K562 (cell line): Measurements from ENCODE around the gene RNU1-4. TPM values are rescaled to one million over a fixed set of nuclear protein-coding genes. Genes with fewer than 3 reads are reported as not detected.
A peak's percentile ranks its signal among the peaks of the same experiment; 100 is the strongest.
"Not testable (repeated sequence)": the region's sequence is repeated elsewhere in the genome, so short reads cannot be mapped to it uniquely, and the experiment has no call there.

Experiments used
- ATAC-seq: fragments of 200-7000 bp; cut with Tn5 transposase; 3 replicates; pipeline ENCODE4 v1.9.1; 2020; ENCODE audit warnings: moderate library complexity
- BruUV-seq: library from RNA; stranded (reverse); fragments of 400-500 nt; replicated peaks from 2 replicates; lab custom pipeline; 2021; lab: Mats Ljungman, UMichigan
- CTCF ChIA-PET: fragments of 300-600 bp; formaldehyde crosslinking; extraction: SDS; loops from one replicate; lab custom pipeline; 2021; ENCODE audit warnings: low intra/inter-chr PET ratio; lab: Yijun Ruan, JAX
- POLR2A ChIA-PET: fragments of 300-600, 350-650 bp; sonication (Branson Sonifier 250); formaldehyde crosslinking; extraction: SDS; loops from one replicate; lab custom pipeline; 2021; ENCODE audit warnings: antibody characterized with exemption, inconsistent platforms; lab: Yijun Ruan, JAX
- DNase-seq, 4 experiments: peaks; one replicate each; pipeline versions ENCODE4 v3.0.0 to v3.0.0-alpha.2; 2011 to 2018; ENCODE audit warnings: low spot score in 3 of 4, mixed read lengths in 3 of 4; ENCODE audit errors: extremely low read depth in 1 of 4
- FAIRE-seq: peaks from 2 replicates; lab custom pipeline; 2011; peaks lifted over from hg19 to GRCh38; lab: Jason Lieb, UNC
- H2AFZ ChIP-seq: 2 replicates; pipeline ENCODE4 v1.6.0; 2011; ENCODE audit warnings: low read depth, low read length, control low read depth, inconsistent platforms
- H3K27ac ChIP-seq: fragments of 200-600 bp; 3 replicates; pipeline ENCODE4 v1.8.0; 2011; ENCODE audit warnings: low read depth, mild to moderate bottlenecking, control low read depth, inconsistent platforms, low read length, moderate library complexity, mixed read lengths; ENCODE audit errors: extremely low read depth
- H3K27me3 ChIP-seq, 2 experiments: fragments of 300-600 bp in 1 of 2; 2 replicates in 1 of 2; 3 replicates in 1 of 2; pipeline versions ENCODE4 v1.6.0 to v1.8.0; 2011; ENCODE audit warnings: inconsistent platforms in 2 of 2, low read length in 2 of 2, mild to moderate bottlenecking in 1 of 2, mixed read lengths in 1 of 2, moderate library complexity in 1 of 2; ENCODE audit not compliant: control insufficient read depth in 2 of 2, insufficient read depth in 2 of 2
- H3K36me3 ChIP-seq: fragments of 300-600 bp; 3 replicates; pipeline ENCODE4 v1.8.0; 2011; ENCODE audit warnings: mild to moderate bottlenecking, low read length, inconsistent platforms; ENCODE audit not compliant: control insufficient read depth, insufficient read depth
- H3K4me1 ChIP-seq, 2 experiments: fragments of 200-600 bp in 1 of 2; replicated peaks in 1 of 2; 2 replicates in 1 of 2; 3 replicates in 1 of 2; pipeline versions ENCODE4 v1.5.1 to v1.8.0; 2011; ENCODE audit warnings: inconsistent platforms in 2 of 2, low read length in 2 of 2, mild to moderate bottlenecking in 1 of 2, mixed read lengths in 1 of 2, moderate library complexity in 1 of 2; ENCODE audit not compliant: control insufficient read depth in 2 of 2, insufficient read depth in 2 of 2
- H3K4me2 ChIP-seq: 2 replicates; pipeline ENCODE4 v1.6.1; 2011; ENCODE audit warnings: low read length, control low read depth, inconsistent platforms, mixed read lengths; ENCODE audit not compliant: insufficient read depth
- H3K4me3 ChIP-seq: fragments of 200-600 bp; sonication (generic), shearing (Covaris generic); 2 replicates; pipeline ENCODE4 v1.5.1; 2016; ENCODE audit warnings: control low read depth, inconsistent platforms
- H3K79me2 ChIP-seq: fragments of 200-600 bp; 3 replicates; pipeline ENCODE4 v1.8.0; 2011; ENCODE audit warnings: low read length, inconsistent platforms; ENCODE audit not compliant: control insufficient read depth, insufficient read depth
- H3K9ac ChIP-seq, 2 experiments: 2 replicates each; pipeline versions ENCODE4 v1.6.0 to v1.6.1; 2011; ENCODE audit warnings: low read depth in 2 of 2, low read length in 2 of 2, control low read depth in 1 of 2, inconsistent platforms in 1 of 2, mild to moderate bottlenecking in 1 of 2, mixed read lengths in 1 of 2; ENCODE audit not compliant: insufficient read depth in 1 of 2
- H3K9me1 ChIP-seq: one replicate; pipeline ENCODE4 v1.6.0; 2011; ENCODE audit warnings: inconsistent platforms, mild to moderate bottlenecking, low read length, moderate library complexity; ENCODE audit not compliant: control insufficient read depth, insufficient read depth
- H3K9me3 ChIP-seq: replicated peaks from 2 replicates; pipeline ENCODE4 v1.5.1; 2011; ENCODE audit warnings: low read depth, low read length, inconsistent platforms; ENCODE audit not compliant: control insufficient read depth, insufficient read depth
- H4K20me1 ChIP-seq: replicated peaks from 2 replicates; pipeline ENCODE4 v1.6.1; 2011; ENCODE audit warnings: low read length, inconsistent platforms, mixed read lengths; ENCODE audit not compliant: control insufficient read depth, insufficient read depth
- WGBS: fragments of 100-300 bp; shearing (Covaris generic); methylation state at CpG from one replicate; pipeline ENCODE4 v1.1.6; 2016; ENCODE audit warnings: low coverage, mixed read lengths; ENCODE audit not compliant: insufficient coverage; ENCODE audit errors: missing lambda C conversion rate; 5-methylcytosine and 5-hydroxymethylcytosine counted together
- in situ Hi-C: fragments of 300-500 bp; cut with MboI; formaldehyde crosslinking; loops from 4 replicates; pipeline ENCODE4 v1.15.0; 2018; ENCODE audit warnings: inconsistent platforms, mixed read lengths
- intact Hi-C: fragments of 100-400 bp; cut with micrococcal nuclease; formaldehyde crosslinking; loops from 2 replicates; pipeline ENCODE4 v1.14.2; 2022
- polyA plus RNA-seq, 8 experiments: library from polyadenylated mRNA; depleted of rRNA in 4 of 8; stranded (reverse) in 5 of 8; unstranded in 3 of 8; fragments of >200 nt; fragmentation: Nextera tagmentation in 2 of 8; fragmentation: Illumina TruSeq in 1 of 8; extraction: Ambion mirVana in 2 of 8; extraction: Trizol in 1 of 8; gene quantifications; 2 replicates each; pipeline versions ENCODE4 v1.2.1 to v1.2.3, GENCODE V29; 2011 to 2014; ENCODE audit warnings: inconsistent platforms in 1 of 8, missing spikeins in 1 of 8
- total RNA-seq, 7 experiments: library from RNA; depleted of rRNA in 6 of 7; stranded (reverse); fragments of >200 nt in 6 of 7; fragmentation: Illumina TruSeq in 2 of 7; extraction: Trizol in 2 of 7; gene quantifications; 2 replicates each; pipeline versions ENCODE4 v1.2.1 to v1.2.3, GENCODE V29; 2011 to 2021; ENCODE audit warnings: low replicate concordance in 1 of 7

Gene RNU1-4
- total and polyA plus RNA-seq, 9 of the 15 experiments (the other 6 are each of a cell fraction or from before 2014, with no cell fraction given) = under 0.01 to 32,823 (median 2,538) TPM; not detected in 4

GRCh38 chr1:16702280-16702679, 38.0 kb upstream of the RNU1-4 start:
- H3K4me1 ChIP-seq, H2AFZ ChIP-seq, H3K9me1 ChIP-seq, intact Hi-C loops, BruUV-seq, in situ Hi-C loops, H3K9ac ChIP-seq, H3K4me3 ChIP-seq, FAIRE-seq, H3K9me3 ChIP-seq, DNase-seq, H4K20me1 ChIP-seq, H3K27me3 ChIP-seq, H3K36me3 ChIP-seq, H3K27ac ChIP-seq, ATAC-seq, H3K4me2 ChIP-seq, H3K79me2 ChIP-seq: not testable (repeated sequence)
- WGBS = 20% methylated on average over 1 of the region's 5 CpGs
- POLR2A ChIA-PET = interaction anchor here (1.0 to 2.1 kb wide), 3 partner anchors 15 to 188 kb away, joined by 3 to 4 read pairs (median 4); partner anchors contain the start of gene RNU1-1
- CTCF ChIA-PET = interaction anchor here (0.9 to 1.0 kb wide), 3 partner anchors 81 to 84 kb away, joined by 3 to 4 read pairs (median 3); no protein-coding TSS in a partner anchor

GRCh38 chr1:16703141-16703540, 37.2 kb upstream of the RNU1-4 start:
- BruUV-seq, H2AFZ ChIP-seq, in situ Hi-C loops, H4K20me1 ChIP-seq, H3K9me3 ChIP-seq, DNase-seq, H3K27ac ChIP-seq, H3K27me3 ChIP-seq, H3K9ac ChIP-seq, intact Hi-C loops, POLR2A ChIA-PET, H3K36me3 ChIP-seq, H3K9me1 ChIP-seq, H3K79me2 ChIP-seq, H3K4me2 ChIP-seq, H3K4me3 ChIP-seq: not testable (repeated sequence)
- ATAC-seq (peak; percentile 75), FAIRE-seq (peak; percentile 97)
- H3K4me1 ChIP-seq = peaks cover 0 to 10% of the 10 kb centered on the region in 2 experiments; a peak in 2 of 5 replicates
- CTCF ChIA-PET = interaction anchor here (0.9 to 1.0 kb wide), 4 partner anchors 81 to 85 kb away, joined by 3 to 4 read pairs (median 4); no protein-coding TSS in a partner anchor
- WGBS = no CpG with 5 or more reads among the region's 7 CpGs
